Stimulated activated memory B cell treated with anti-CD40 and anti-IgM and Interleukin-4, amounts not matched to agents 10 μg/mL and 1 μg/mL and 100 μg/mL, for 72 hours (primary cell): Measurements from ENCODE around the gene GGCT.

Experiments
- ATAC-seq: fragments of 150-1000 bp; cut with Tn5 transposase; 2 replicates; pipeline ENCODE4 v1.10.0; 2021
- H3K27ac Mint-ChIP-seq: one replicate; pipeline ENCODE4 v1.8.0; 2022; ENCODE audit warnings: mild to moderate bottlenecking, mixed read lengths
- H3K27me3 Mint-ChIP-seq: one replicate; pipeline ENCODE4 v1.8.0; 2022; ENCODE audit warnings: mixed read lengths
- H3K36me3 Mint-ChIP-seq: one replicate; pipeline ENCODE4 v1.8.0; 2022; ENCODE audit warnings: mixed read lengths
- H3K4me1 Mint-ChIP-seq: one replicate; pipeline ENCODE4 v1.8.0; 2022; ENCODE audit warnings: mixed read lengths
- H3K4me3 Mint-ChIP-seq: one replicate; pipeline ENCODE4 v1.8.0; 2022; ENCODE audit warnings: mild to moderate bottlenecking, moderate library complexity, mixed read lengths
- H3K9me3 Mint-ChIP-seq: one replicate; pipeline ENCODE4 v1.8.0; 2022; ENCODE audit warnings: mixed read lengths

GGCT gene

DNA sequence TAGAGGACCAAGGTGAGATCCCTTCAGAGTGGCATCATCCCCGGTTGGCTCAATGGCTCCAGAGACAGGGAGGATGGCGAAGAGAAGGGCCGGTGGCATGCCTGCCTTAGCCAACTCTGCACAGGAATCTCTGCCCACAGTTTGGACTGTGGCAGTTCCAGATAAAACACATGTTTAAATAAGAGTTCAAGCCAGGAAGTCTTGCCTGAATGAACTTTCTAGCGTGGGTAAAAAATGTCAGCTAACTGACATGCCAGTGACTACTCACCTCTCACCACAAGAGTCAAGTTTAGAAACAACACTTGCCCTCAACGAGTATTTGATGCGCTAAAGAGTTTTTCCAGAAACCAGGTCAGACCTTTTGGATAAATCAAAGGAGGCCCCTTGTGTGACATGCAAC is 29.0 kb downstream of the GGCT start:
- Mint-ChIP-seq H3K36me3 (peaks cover 22% of the 10 kb centered on the region), H3K4me3 (no peak overlapping the region), H3K27me3 (no peaks in the 10 kb centered on the region), H3K9me3 (no peaks in the 10 kb centered on the region), H3K4me1 (peaks cover 72% of the 10 kb centered on the region), H3K27ac (peak overlapping the region; percentile 71)
- ATAC-seq = no peak

DNA sequence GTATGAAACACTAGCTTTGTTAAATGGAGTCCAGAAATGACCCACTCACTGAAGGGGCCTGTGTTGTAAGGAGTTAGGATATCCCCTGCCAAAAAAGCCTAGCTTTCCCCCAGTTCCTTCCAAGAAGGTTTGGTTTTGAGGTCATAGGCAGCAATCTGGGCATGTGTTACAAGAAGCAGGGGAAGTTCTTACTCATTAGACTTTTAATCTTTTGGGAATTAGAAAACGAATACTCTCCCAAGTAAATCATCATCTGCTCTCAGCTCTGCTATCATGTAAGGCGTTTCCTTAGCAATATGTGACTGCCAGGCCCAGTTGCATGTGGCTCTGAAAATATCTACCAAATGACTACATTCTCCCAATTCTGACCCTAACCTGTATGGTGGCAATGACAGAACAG is 29.7 kb downstream of the GGCT start:
- Mint-ChIP-seq H3K4me1 (peaks cover 68% of the 10 kb centered on the region), H3K9me3 (no peaks in the 10 kb centered on the region), H3K36me3 (peaks cover 28% of the 10 kb centered on the region), H3K27ac (peak overlapping the region; percentile 71), H3K4me3 (no peak overlapping the region), H3K27me3 (no peaks in the 10 kb centered on the region)
- no peak for ATAC-seq

DNA sequence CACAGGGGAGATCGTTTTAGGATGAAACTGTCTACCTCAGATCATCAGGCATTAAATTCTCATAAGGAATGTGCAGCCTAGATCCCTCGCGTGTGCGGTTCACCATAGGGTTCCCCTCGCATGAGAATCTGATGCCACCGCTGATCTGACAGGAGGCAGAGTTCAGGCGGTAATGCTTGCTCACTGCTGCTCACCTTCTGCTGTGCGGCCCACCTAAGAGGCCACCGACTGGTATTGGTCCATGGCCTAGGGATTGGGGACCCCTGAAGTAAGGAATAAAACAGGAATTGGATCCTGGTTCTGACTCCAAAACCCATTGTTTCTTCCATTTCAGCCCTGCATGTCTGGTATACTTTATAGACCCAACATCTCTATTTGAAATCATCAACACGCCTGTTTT is 30.1 kb downstream of the GGCT start:
- Mint-ChIP-seq H3K4me1 (peaks cover 68% of the 10 kb centered on the region), H3K27me3 (no peaks in the 10 kb centered on the region), H3K27ac (peak overlapping the region; percentile 71), H3K4me3 (no peak overlapping the region), H3K9me3 (no peaks in the 10 kb centered on the region), H3K36me3 (peaks cover 31% of the 10 kb centered on the region)
- ATAC-seq = no peak

DNA sequence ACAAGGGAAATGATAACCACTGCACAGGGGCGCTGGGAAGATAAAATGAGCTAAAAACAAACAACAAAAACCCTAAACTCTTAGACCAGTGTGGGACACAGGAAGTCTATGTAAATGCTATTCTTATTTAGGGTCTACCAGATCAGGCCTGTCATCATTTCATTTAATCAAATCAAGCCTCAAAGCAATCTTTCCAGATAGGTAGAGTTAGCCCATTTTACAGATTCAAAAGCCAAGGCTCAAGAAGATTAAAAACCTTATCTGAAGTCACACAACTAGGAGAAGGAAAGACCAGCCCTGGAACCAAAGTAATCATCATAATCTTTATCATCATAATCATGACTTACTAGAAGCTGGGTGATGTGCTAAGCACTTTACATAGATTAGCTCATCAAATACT is 30.7 kb downstream of the GGCT start:
- H3K4me3 Mint-ChIP-seq = no peak overlapping the region
- peak overlapping the region; percentile 71 for H3K27ac Mint-ChIP-seq
- H3K9me3 Mint-ChIP-seq = no peaks in the 10 kb centered on the region
- ATAC-seq = no peak
- H3K27me3 Mint-ChIP-seq = no peaks in the 10 kb centered on the region
- peaks cover 70% of the 10 kb centered on the region for H3K4me1 Mint-ChIP-seq
- H3K36me3 Mint-ChIP-seq = peaks cover 36% of the 10 kb centered on the region

DNA sequence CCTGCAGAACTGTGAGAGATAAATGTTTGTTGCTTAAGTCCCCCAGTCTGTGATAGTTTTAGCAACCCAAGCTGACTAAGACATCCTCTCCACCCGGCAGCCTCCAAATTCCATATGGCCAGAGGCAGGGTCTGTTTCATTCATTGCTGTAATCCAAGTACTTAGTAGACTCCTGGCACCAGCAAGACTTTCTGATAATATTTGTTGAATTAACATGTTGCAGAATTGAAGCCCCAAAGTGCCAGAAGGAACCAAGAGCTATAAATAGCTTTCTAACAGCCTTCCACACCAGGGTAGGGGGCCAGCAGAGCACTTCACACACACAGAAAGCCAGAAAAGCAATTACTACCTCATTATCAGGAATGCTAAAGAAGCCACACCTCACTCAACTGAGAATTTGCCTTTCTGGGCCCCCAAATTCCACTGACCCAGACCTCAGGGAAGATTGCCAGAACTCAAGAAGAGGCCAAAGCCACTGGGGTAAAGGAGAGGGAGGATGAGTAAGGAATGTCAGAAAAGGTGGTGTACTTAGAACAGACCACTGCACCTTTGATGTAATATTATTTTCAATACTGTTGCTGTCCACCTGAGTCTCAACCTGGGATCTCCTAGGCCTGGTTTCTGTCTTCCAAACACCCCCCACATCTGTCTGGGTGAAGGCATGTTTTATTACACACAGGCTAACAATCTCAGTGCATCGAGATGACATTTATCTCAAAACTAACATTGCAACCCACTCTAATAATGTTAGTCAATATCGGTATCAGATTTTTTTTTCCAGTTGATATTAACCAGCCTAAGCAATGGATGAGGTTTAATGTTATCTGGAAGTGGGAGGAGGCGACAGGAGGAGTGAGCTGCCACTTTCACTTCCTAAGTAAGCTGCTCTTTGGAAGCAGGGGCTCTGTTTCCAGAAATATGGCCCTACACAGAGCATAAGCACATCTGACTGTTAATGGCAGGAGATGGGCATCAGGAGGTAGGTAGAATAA is 31.5 kb downstream of the GGCT start:
- Mint-ChIP-seq H3K9me3 (no peaks in the 10 kb centered on the region), H3K4me1 (peaks cover 78% of the 10 kb centered on the region), H3K27ac (peak overlapping the region; percentile 71), H3K27me3 (no peaks in the 10 kb centered on the region), H3K36me3 (peaks cover 36% of the 10 kb centered on the region), H3K4me3 (no peak overlapping the region)
- no peak for ATAC-seq

DNA sequence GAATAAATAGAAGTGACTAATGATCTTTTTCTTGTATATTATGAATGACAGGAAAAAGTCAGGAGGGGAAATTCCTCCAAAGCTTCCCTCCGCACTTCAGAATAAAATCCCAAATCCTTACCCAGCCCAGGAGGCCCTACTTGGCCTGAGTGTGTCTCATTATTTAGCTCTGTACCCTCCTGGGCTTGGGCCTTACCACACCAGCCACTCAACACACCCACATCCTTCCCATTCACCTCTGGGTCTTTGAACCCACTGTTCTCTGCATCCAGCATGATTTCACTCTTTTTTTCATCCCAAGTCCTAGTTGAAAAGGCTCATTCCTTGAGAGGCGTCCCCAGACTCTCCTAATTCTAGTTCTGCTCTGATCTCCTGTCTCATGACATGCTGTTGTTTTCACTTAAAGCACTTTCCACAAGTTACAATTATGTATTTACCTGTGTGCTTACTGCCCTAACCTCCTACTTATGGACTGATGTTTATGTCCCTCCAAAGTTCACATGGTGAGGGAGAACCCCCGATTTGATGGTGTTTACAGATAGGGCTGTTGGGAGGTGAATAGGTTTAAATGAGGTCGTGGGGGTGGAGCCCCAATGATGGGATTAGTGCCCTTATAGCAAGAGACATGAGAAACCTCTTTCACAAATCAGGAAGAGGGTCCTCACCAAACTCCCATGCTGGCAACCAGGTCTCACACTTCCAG is 32.4 kb downstream of the GGCT start:
- no peak for ATAC-seq
- H3K27me3 Mint-ChIP-seq = no peaks in the 10 kb centered on the region
- no peak overlapping the region for H3K4me3 Mint-ChIP-seq
- H3K9me3 Mint-ChIP-seq = no peaks in the 10 kb centered on the region
- peaks cover 36% of the 10 kb centered on the region for H3K36me3 Mint-ChIP-seq
- H3K4me1 Mint-ChIP-seq = peaks cover 86% of the 10 kb centered on the region
- H3K27ac Mint-ChIP-seq = peak overlapping the region; percentile 71

DNA sequence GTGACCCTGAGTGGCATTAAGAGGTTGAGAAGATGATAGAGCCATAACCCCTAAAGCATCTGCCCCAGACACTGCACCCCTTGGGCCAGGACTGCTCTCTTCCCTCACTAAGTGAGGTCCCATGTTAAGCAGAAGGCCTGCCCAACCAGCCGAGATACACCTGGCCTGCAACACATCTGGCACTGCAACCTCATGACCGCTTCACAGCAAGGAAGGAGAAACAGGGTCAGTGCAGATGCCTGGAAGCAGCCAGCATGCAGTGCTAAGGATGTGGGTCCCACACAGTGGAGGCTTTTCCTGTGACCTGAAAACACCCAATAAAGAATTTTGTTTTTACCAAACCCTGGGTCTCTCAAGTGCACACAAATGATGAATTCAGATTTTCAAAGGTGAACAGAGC is 33.4 kb downstream of the GGCT start:
- H3K27me3 Mint-ChIP-seq = no peaks in the 10 kb centered on the region
- peaks cover 36% of the 10 kb centered on the region for H3K36me3 Mint-ChIP-seq
- no peak overlapping the region for H3K4me3 Mint-ChIP-seq
- ATAC-seq = peak; percentile 27
- peaks cover 90% of the 10 kb centered on the region for H3K4me1 Mint-ChIP-seq
- no peaks in the 10 kb centered on the region for H3K9me3 Mint-ChIP-seq
- H3K27ac Mint-ChIP-seq = peak overlapping the region; percentile 71

DNA sequence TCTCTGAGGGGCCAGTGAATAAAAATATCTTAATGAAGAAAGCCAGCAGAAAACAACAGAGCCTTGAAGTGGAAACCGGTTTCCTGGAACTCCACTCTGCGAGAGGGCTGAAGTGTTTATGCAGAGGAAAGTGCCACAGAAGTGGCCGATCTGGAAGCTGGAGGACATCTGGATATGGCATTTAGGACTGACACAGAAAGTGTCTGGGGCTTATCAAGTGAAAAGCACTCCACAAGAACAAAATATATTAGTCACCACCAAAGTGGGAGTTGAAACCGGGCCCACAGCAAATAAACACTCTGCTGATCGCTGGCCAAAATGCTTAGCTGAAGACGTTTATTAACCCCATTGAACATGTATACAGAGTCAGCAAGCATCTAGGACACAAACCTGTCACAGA is 33.9 kb downstream of the GGCT start:
- Mint-ChIP-seq H3K27me3 (no peaks in the 10 kb centered on the region), H3K36me3 (peaks cover 36% of the 10 kb centered on the region), H3K27ac (peak overlapping the region; percentile 71), H3K9me3 (no peaks in the 10 kb centered on the region), H3K4me3 (no peak overlapping the region), H3K4me1 (peaks cover 90% of the 10 kb centered on the region)
- no peak for ATAC-seq

- peaks cover 36% of the 10 kb centered on the region for H3K36me3 Mint-ChIP-seq
- peak overlapping the region; percentile 72 for H3K27ac Mint-ChIP-seq
- H3K27me3 Mint-ChIP-seq = no peaks in the 10 kb centered on the region
- no peak for ATAC-seq
- H3K4me1 Mint-ChIP-seq = peaks cover 90% of the 10 kb centered on the region
- H3K9me3 Mint-ChIP-seq = no peaks in the 10 kb centered on the region
- H3K4me3 Mint-ChIP-seq = no peak overlapping the region
These were observed 34.4 kb downstream of the GGCT start for GRCh38 chr7:30470163-30470770.

- Mint-ChIP-seq H3K27me3 (no peaks in the 10 kb centered on the region), H3K9me3 (no peaks in the 10 kb centered on the region), H3K36me3 (peaks cover 34% of the 10 kb centered on the region), H3K4me3 (no peak overlapping the region), H3K27ac (peak overlapping the region; percentile 72), H3K4me1 (peaks cover 90% of the 10 kb centered on the region)
- ATAC-seq = no peak
These were observed 35.3 kb downstream of the GGCT start for GRCh38 chr7:30469303-30469702.

DNA sequence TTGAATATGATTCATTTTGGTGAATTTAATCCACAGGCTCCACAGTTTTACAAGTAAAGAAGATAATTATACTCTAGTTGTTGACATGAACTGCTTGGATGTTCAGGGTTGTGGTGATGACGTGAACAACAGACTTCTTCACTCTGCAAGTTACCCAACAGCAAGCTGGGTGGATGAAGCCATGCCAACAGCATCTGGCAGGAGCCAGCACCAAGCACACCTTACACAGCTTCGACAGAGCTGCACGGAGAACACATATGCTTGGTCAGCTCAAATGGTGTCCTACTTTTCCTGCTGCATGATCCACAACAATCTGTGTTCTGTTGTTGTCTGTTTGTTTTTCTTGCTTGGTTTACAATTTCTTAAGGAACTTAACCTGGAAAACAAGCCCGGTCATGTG is 35.8 kb downstream of the GGCT start:
- ATAC-seq = no peak
- H3K4me1 Mint-ChIP-seq = peaks cover 90% of the 10 kb centered on the region
- no peaks in the 10 kb centered on the region for H3K27me3 Mint-ChIP-seq
- H3K9me3 Mint-ChIP-seq = no peaks in the 10 kb centered on the region
- peaks cover 30% of the 10 kb centered on the region for H3K36me3 Mint-ChIP-seq
- peak overlapping the region; percentile 72 for H3K27ac Mint-ChIP-seq
- H3K4me3 Mint-ChIP-seq = no peak overlapping the region

DNA sequence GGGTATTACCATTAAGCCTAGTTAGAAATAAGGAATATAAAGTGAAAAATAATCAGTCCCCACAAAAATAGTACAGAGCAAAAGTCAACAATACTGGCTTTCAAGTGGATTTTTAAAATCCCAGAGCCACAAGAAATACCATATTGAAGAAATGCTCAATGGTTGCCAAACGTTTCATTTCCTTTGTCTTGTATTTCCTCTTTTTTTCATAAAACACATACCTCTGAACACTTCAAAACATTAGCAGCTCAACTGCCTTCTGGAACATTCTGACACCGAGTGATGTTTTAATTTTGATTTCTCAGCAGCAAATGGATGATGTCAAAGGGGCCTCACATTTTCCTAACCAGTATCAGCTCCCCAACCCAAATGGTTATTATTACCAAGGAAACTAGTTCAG is 36.6 kb downstream of the GGCT start:
- no peaks in the 10 kb centered on the region for H3K27me3 Mint-ChIP-seq
- H3K9me3 Mint-ChIP-seq = no peaks in the 10 kb centered on the region
- no peak overlapping the region for H3K4me3 Mint-ChIP-seq
- H3K27ac Mint-ChIP-seq = peak overlapping the region; percentile 72
- H3K36me3 Mint-ChIP-seq = peaks cover 23% of the 10 kb centered on the region
- H3K4me1 Mint-ChIP-seq = peaks cover 90% of the 10 kb centered on the region
- no peak for ATAC-seq

DNA sequence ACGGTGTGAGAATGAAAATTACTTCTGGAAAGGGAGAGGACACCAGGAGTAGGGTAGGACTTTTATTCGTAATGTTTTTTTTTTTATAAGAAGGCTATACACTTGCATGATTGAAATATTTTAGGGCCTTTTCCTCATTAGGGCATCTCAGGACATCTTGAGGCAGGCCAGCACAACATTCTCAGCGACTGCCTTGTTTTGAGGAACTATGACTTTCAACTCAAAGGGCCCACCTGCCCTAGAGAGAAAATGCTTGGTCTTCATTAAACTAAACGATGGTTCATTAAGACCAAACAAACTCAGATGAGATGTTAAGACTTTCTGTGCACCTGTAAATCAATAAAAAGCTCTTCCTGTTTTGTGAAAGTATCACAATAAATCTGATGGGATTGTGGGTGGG is 37.4 kb downstream of the GGCT start:
- Mint-ChIP-seq H3K9me3 (no peaks in the 10 kb centered on the region), H3K4me3 (no peak overlapping the region), H3K4me1 (peaks cover 96% of the 10 kb centered on the region), H3K27me3 (no peaks in the 10 kb centered on the region), H3K27ac (peak overlapping the region; percentile 72), H3K36me3 (peaks cover 15% of the 10 kb centered on the region)
- no peak for ATAC-seq

DNA sequence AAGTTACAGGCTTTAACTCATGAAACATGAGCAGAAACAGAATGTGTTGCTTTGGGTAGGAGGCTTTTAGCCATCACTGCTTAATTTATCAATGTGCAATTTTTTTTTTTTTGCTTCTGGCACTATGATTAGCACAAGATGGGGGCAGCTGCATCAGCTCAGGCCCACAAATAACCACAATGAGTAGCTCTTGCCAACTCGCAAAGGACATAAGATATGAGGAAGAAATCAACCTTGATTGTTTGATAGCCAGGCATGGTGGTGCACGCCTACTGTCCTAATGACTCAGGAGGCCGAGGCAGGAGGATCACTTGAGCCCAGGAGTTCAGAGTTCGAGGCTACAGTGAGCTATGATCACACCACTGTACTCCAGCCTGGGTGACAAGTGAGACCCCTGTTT is 38.4 kb downstream of the GGCT start:
- Mint-ChIP-seq H3K27me3 (no peaks in the 10 kb centered on the region), H3K27ac (peak overlapping the region; percentile 53), H3K4me3 (no peak overlapping the region), H3K4me1 (peaks cover 95% of the 10 kb centered on the region), H3K36me3 (peaks cover 17% of the 10 kb centered on the region), H3K9me3 (no peaks in the 10 kb centered on the region)
- no peak for ATAC-seq

DNA sequence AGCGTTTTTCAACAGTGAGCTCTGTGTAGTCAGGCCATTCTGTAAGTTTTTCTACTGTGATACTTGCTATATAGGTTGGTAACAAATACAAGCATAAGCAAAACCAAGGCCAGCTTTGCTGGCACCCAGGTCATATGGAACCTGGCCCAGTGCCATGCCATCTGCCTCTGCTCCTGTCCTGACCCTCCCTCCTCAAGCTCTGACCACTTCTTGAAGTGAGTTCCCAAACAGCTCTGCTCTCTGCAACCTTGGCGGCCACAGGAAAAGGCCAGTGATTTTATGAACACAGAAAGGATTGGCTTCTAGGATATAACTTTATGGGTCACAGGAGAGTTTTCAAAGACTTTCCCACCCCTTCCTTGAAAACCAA is 38.8 kb downstream of the GGCT start:
- no peak overlapping the region for H3K4me3 Mint-ChIP-seq
- H3K27ac Mint-ChIP-seq = peak overlapping the region; percentile 53
- H3K36me3 Mint-ChIP-seq = peaks cover 17% of the 10 kb centered on the region
- peaks cover 90% of the 10 kb centered on the region for H3K4me1 Mint-ChIP-seq
- no peaks in the 10 kb centered on the region for H3K27me3 Mint-ChIP-seq
- ATAC-seq = no peak
- H3K9me3 Mint-ChIP-seq = no peaks in the 10 kb centered on the region
